ENCODE data around the gene IL3RA. TPM values are rescaled to one million over a fixed set of nuclear protein-coding genes. Genes with fewer than 3 reads are reported as not detected.
"Not testable (repeated sequence)": the region's sequence is repeated elsewhere in the genome, so short reads cannot be mapped to it uniquely, and the experiment has no call there.

The IL3RA gene
- total RNA-seq, 1 experiment from 2014 or later: 1.1 TPM

DNA sequence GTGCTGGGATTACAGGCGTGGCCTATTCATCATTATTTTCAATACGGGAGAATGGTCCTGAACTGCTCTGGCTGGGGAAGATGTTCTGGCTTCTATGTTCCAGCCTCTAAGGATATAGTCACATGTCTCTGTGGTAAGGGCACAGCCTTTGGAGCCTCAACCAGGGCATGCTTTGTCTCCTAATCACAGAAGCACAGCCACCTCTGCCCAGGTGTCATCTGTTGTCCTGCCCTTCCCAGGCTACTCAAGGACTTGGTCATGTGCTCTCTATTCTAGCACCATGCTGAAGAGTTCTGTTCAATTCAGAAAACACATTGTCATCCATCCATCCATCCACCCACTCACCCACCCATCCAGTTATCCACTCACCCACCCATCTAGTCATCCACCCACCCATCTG lies 86.6 kb downstream of the IL3RA start:
- no peak for DNase-seq (ENCODE audit: low spot score)

DNA sequence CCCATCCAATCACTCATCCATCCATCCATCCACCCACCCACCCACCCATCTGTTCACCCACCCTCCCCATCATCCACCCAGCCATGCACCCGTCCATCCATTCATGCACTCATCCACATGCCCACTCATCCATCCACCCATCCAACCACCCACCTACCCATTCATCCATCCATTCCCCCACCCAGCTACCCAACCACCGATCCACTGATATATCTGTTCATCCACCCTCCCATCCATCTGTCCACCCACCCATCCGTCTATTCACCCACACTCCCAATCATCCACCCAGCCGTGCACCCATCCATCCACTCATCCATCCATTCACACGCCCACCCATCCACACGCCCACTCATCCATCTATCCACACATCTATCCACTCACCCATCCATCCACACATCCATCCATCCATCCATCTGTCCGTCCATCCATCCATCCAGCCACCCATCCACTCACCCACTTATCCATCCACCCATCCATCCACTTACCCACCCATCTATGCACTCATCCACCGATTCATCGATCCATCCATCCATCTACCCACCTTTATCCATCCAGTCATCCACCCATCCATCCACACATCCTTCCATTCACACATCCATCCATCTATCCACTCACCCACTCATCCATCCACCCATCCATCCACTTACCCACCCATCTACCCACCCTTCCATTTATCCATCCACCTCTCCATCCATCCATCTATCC lies 87.7 kb downstream of the IL3RA start:
- DNase-seq (ENCODE audit: low spot score): no peak

DNA sequence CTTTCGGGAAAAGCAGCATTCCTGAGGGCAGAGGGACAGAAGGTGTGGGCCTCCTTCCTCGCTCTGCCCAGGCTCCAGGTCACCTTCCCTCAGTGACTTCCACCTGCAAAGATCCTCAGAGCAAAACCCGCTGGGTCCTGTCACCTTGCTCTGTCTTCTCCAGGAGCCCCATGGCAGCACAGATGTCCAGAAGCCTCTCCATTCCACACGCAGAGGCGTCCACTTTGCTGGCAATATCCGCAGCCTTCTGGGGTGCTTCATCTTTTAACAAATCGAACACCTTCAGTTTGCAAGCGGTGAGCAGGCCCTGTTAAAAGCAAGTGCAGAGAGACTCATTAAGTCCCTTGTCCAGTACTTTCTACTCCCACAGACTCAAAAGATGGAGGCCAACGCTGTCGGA lies 88.8 kb downstream of the IL3RA start:
- no peak for DNase-seq (ENCODE audit: low spot score)

DNA sequence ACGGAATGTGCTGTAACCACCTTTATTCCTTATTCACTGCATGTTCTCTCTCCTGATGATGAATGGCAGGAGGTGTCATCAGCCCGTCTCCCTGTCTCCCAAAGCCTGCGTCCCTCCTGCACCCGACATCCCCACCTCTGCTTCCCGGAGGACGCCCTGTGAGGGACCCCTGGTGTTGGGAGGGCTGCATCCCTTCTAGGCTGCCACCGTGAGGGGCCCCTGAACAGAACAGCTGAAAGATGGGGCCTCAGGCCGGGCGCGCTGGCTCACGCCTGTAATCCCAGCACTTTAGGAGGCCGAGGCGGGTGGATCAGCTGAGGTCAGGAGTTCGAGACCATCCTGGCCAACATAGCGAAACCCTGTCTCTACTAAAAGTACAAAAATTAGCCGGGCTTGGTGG lies 89.7 kb downstream of the IL3RA start:
- not testable (repeated sequence) for DNase-seq (ENCODE audit: low spot score)

DNA sequence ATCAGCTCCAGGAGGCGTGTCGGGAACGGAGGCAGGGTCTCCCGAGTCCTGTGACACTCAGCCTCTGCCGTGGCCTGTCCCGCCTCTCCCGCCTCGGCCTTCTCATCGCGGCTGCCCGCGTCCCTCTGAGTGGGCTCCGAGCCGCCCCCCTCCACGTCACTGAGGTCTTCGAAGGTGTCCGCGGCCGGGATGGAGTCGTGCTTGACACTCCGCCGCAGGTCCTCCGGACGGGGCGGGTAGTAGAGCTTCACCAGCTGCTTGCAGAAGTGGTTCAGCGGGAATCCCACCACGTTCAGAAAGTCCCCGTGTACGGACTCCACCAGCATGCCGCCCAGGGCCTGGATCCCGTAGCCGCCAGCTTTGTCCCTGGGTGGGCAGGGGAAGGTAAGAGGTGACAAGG lies 91.2 kb downstream of the IL3RA start:
- DNase-seq (ENCODE audit: low spot score): no peak

DNA sequence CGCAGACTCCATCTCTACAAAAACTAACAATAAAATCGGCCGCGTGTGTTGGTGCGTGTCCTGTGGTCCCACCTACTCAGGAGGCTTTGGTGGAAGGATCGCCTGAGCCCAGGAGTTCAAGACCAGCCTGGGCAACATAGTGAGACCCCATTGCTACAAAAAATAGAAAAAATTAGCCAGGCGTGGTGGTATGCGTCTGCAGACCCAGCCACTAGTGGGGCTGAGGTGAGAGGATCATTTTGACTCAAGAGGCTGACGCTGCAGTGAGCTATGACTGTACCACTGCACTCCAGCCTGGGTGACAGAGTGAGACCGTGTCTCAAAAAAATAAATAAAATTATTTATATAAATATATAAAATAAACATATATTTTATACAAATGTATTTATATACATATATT lies 93.9 kb downstream of the IL3RA start:
- no peak for DNase-seq (ENCODE audit: low spot score)

Other genes with a start within 250 kb of the IL3RA start
- not detected in 2 replicates for gene CRLF2, start 124.1 kb upstream of the IL3RA start, total RNA-seq (2014; rRNA removed; shearing (Covaris generic))
- 0.06 and 0.21 TPM in 2 replicates for gene CSF2RA, start 68.0 kb upstream of the IL3RA start, total RNA-seq (2014; rRNA removed; shearing (Covaris generic))
- 245 and 252 TPM in 2 replicates for gene SLC25A6, start 55.3 kb downstream of the IL3RA start, total RNA-seq (2014; rRNA removed; shearing (Covaris generic))
- 0.72 and 5.0 TPM in 2 replicates for gene ASMTL, start 116.1 kb downstream of the IL3RA start, total RNA-seq (2014; rRNA removed; shearing (Covaris generic))
- gene P2RY8, start 200.4 kb downstream of the IL3RA start, total RNA-seq (2014; rRNA removed; shearing (Covaris generic)): 0.25 TPM in 1 of 2 replicates, not detected in the other

All from H4 (cell line).